Upper lobe of left lung (tissue), 6 donors: Measurements from ENCODE around the gene SMTNL2. TPM values are rescaled to one million over a fixed set of nuclear protein-coding genes. Genes with fewer than 3 reads are reported as not detected.
A peak's percentile ranks its signal among the peaks of the same experiment; 100 is the strongest.

Experiments
- ATAC-seq, 2 donors: fragments of 200-7000 bp; cut with Tn5 transposase; one replicate each; pipeline ENCODE4 v1.9.1; 2022; ENCODE audit warnings: mild to moderate bottlenecking in 2 of 2, moderate library complexity in 2 of 2; ENCODE audit not compliant: low FRiP score in 2 of 2
- DNase-seq, 2 donors: peaks; one replicate each; pipeline ENCODE4 v3.0.0-alpha.2; 2019 to 2020
- H3K27ac ChIP-seq, 4 donors: fragments of 200-600 bp; sonication (generic); one replicate each; pipeline ENCODE4 v1.5.1; 2016 to 2019
- H3K27me3 ChIP-seq, 4 donors: fragments of 200-600 bp; sonication (generic); one replicate each; pipeline ENCODE4 v1.5.1; 2017 to 2019
- H3K36me3 ChIP-seq, 4 donors: fragments of 200-600 bp; sonication (generic); one replicate each; pipeline ENCODE4 v1.5.1; 2016 to 2019
- H3K4me1 ChIP-seq, 4 donors: fragments of 200-600 bp; sonication (generic); one replicate each; pipeline ENCODE4 v1.5.1; 2018 to 2019
- H3K4me3 ChIP-seq, 4 donors: fragments of 200-600 bp; sonication (generic); one replicate each; pipeline ENCODE4 v1.5.1; 2017 to 2019; ENCODE audit warnings: mild to moderate bottlenecking in 2 of 4, moderate library complexity in 1 of 4
- H3K9me3 ChIP-seq, 4 donors: fragments of 200-600 bp; sonication (generic); one replicate each; pipeline ENCODE4 v1.5.1; 2018 to 2019
- EP300 ChIP-seq, 4 donors: sonication (generic); formaldehyde crosslinking; IDR thresholded peaks; one replicate each; pipeline ENCODE4 v1.5.1; 2017; ENCODE audit warnings: antibody characterized with exemption in 4 of 4, control low read depth in 2 of 4
- POLR2A ChIP-seq, 4 donors: fragments of 450-650 bp; IDR thresholded peaks; one replicate each; pipeline ENCODE4 v1.5.1; 2016 to 2017; ENCODE audit warnings: antibody characterized with exemption in 4 of 4, mild to moderate bottlenecking in 2 of 4
- POLR2AphosphoS5 ChIP-seq, 2 donors: sonication (generic); formaldehyde crosslinking; IDR thresholded peaks; one replicate each; pipeline ENCODE4 v1.5.1; 2017; ENCODE audit warnings: antibody characterized with exemption in 2 of 2
- WGBS, 2 donors: methylation state at CpG; one replicate each; pipeline ENCODE4 v1.1.5; 2017 to 2018; 5-methylcytosine and 5-hydroxymethylcytosine counted together
- total RNA-seq, 6 donors: library from RNA; depleted of rRNA in 4 of 6; stranded (reverse); fragments of >200 nt in 4 of 6; gene quantifications; one replicate each; pipeline versions ENCODE4 v1.1.0 to v1.2.1, GENCODE V29; 2016 to 2021
- TF ChIP-seq, protein P1 (sequence below), 6 experiments: fragments of 450-650 bp in 4 of 6; fragments of 200-600 bp in 2 of 6; sonication (generic) in 2 of 6; IDR thresholded peaks; one replicate each; pipeline ENCODE4 v1.5.1; 2016 to 2019; ENCODE audit warnings: antibody characterized with exemption in 6 of 6
- donor health status: DM: no; HTN: no; CAD: no; lungs with moderate emphysema.
- donor health status: DM: no; HTN: yes; CAD: no; lungs with severe emphysema.

Gene SMTNL2
- total RNA-seq, 6 donors from 2014 or later = 0.49 to 7.3 (median 3.6) TPM

DNA sequence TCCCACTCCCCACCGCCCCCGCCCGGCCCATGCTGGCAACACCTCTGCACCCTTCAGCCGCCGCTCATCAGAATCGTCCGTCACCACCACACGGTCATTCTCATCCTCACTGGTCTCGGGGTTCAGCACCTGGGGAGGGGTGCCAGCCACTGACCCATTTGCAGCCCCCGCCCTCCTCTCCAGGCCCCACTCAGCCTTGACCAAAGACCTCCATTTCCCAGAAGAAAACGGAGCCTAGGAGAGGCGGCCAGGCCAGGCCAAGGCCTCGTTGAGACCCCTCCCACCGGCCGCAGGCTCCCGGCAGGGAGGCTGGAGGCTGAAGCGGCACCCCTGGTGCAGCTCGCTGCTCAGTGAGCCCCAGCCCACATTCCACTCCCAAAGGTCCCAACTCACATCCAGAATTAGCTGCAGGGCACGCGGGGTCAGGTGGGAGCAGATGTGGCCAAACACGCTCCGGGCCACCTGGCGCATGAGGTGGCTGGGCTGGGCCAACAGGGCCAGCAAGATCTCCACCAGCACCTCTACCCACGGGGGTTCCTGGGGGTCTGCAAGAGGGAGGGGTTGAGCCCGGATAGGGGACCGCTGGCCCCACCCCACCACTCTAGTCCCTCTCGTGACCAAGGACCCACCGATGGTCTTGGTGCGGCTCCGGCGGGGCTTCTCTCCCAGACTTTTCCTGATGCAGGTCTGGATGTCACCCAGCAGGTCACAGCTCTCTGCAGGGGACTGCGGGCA lies 38.9 kb upstream of the SMTNL2 start:
- peaks cover 20 to 93% (median 80%) of the 10 kb centered on the region in 4 donors for H3K36me3 ChIP-seq

DNA sequence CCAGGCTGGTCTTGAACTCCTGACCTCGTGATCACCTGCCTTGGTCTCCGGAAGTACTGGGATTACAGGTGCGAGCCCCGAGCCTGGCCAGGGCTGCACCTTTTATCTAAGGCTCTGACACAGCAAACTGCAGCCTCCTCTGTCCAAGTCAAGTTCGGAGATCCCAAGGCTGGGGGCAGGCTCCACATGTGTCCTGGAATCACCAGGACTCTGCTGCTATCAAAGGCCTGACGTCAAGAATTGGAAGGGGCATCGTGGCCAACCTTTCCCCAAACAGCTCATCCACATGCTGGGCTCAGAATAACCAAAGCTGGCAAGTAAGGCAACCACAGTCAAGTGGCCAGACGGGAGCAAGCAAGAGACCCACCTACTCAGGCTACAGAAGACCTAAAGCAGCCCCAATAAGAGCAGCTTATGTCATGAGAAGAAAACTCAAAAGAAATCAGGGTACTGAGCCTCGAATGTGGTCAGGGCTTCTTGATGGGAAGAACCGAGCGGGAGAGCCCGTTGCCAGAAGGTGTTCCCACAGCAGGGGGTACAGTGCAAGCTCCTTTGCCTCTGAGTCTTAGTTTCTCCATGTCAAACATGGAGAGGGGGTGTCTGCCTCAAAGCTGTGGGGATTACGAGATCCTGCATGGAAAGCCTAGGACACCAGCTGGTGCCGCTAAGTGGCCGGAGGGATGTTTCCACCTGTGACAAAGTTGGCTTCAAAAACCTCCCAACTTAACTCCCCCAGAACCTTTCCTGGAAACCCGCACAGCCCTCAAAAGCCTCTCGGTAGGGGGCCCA lies 37.0 kb upstream of the SMTNL2 start:
- Histone ChIP-seq H3K4me3 (no peak overlapping the region), H3K4me1 (no peaks in the 10 kb centered on the region), H3K27ac (no peak overlapping the region), H3K27me3 (no peaks in the 10 kb centered on the region), H3K9me3 (no peaks in the 10 kb centered on the region), H3K36me3 (peaks cover 9 to 98% (median 85%) of the 10 kb centered on the region in 4 donors)
- TF ChIP-seq, protein P1, sequence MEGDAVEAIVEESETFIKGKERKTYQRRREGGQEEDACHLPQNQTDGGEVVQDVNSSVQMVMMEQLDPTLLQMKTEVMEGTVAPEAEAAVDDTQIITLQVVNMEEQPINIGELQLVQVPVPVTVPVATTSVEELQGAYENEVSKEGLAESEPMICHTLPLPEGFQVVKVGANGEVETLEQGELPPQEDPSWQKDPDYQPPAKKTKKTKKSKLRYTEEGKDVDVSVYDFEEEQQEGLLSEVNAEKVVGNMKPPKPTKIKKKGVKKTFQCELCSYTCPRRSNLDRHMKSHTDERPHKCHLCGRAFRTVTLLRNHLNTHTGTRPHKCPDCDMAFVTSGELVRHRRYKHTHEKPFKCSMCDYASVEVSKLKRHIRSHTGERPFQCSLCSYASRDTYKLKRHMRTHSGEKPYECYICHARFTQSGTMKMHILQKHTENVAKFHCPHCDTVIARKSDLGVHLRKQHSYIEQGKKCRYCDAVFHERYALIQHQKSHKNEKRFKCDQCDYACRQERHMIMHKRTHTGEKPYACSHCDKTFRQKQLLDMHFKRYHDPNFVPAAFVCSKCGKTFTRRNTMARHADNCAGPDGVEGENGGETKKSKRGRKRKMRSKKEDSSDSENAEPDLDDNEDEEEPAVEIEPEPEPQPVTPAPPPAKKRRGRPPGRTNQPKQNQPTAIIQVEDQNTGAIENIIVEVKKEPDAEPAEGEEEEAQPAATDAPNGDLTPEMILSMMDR (IDR thresholded peaks at IDR 0.05) = no peak
- no peak for TF ChIP-seq POLR2AphosphoS5 (IDR thresholded peaks at IDR 0.05)
- TF ChIP-seq POLR2A (IDR thresholded peaks at IDR 0.05) = no peak
- no peak for TF ChIP-seq EP300 (IDR thresholded peaks at IDR 0.05)
- DNase-seq (no peak), ATAC-seq (no peak)
- WGBS, 2 donors = 91 to 92% methylated on average over 12 to 17 of the region's 17 CpGs

More for the DNA sequence above, 38.9 kb upstream of the SMTNL2 start:
- ATAC-seq = no peak
- 92 to 95% methylated on average over 10 to 25 of the region's 32 CpGs for WGBS, 2 donors
- DNase-seq = peak in 1 of 2 donors; percentile 84
- Histone ChIP-seq H3K9me3 (no peaks in the 10 kb centered on the region), H3K4me3 (no peak overlapping the region), H3K27me3 (no peaks in the 10 kb centered on the region), H3K27ac (no peak overlapping the region), H3K4me1 (peaks cover 15 to 19% (median 17%) of the 10 kb centered on the region in 4 donors)
- TF ChIP-seq, protein P1 (IDR thresholded peaks at IDR 0.05) = no peak
- TF ChIP-seq POLR2AphosphoS5 (IDR thresholded peaks at IDR 0.05) (no peak), EP300 (IDR thresholded peaks at IDR 0.05) (no peak), POLR2A (IDR thresholded peaks at IDR 0.05) (no peak)

DNA sequence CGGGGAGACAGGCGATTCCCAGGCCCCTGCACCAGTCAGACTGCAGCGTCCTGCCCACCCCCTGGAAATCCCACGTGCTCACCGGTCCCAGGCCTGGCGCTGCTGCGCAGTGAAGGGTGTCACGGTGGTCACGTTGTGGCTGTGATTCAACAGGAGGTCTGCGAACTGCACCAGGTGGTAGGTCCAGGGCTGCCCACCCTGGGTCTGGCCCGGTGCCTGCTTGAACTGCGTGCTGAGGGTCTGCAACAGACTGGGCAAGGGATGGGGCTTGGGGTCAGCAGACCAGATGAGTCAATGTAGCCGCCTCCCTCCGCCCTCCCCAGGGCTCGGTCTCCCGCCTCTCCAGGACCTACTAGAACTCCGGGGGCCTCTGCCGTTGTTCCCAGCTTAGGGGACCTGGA lies 36.3 kb upstream of the SMTNL2 start:
- TF ChIP-seq, protein P1 (IDR thresholded peaks at IDR 0.05) = no peak
- no peak for TF ChIP-seq EP300 (IDR thresholded peaks at IDR 0.05)
- no peak for TF ChIP-seq POLR2AphosphoS5 (IDR thresholded peaks at IDR 0.05)
- TF ChIP-seq POLR2A (IDR thresholded peaks at IDR 0.05) = no peak
- H3K36me3 ChIP-seq = peaks cover 9 to 98% (median 88%) of the 10 kb centered on the region in 4 donors

DNA sequence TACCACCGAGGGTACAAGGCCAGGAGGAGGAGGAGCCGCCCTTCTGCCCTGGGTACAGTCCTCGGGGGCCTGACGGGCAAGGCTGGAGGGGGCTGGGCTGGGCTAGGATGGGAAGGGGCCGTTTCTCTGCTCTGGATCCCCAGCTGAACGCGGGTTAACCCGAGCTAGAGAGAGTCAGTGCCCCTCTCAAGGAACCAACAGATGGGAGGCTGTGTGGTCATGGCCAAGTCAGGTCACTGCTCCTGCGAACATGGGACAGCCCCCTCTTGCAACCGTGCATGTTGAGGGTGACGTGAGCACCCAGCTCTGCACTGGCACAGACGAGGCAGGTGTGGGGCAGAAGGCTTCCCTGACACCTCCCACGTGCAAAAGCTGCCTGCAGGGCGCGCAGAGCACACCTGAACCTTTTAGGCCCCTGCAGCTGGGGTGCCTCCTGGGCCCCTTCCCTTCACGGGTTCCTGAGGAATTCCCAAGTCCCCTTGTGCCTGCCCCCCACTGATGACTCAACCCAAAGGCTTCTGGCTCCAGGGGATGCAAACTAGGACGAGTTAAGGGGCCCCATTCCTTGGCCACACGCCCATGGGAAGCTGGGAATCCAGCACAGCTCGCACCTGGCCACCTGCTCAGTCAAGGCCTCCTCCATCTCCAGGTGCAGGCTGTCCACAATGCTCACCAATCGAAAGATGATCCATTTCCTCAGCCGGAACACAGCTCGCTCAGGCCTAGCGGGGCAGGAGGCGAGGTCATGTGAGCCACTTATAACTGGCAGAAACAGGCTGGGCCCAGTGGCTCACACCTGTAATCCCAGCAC lies 35.4 kb upstream of the SMTNL2 start:
- Histone ChIP-seq H3K27ac (no peak overlapping the region), H3K9me3 (no peaks in the 10 kb centered on the region), H3K36me3 (peaks cover 9 to 95% (median 83%) of the 10 kb centered on the region in 4 donors), H3K27me3 (no peaks in the 10 kb centered on the region), H3K4me1 (peaks cover under 1 to 7% (median 4%) of the 10 kb centered on the region in 4 donors), H3K4me3 (no peak overlapping the region)
- WGBS, 2 donors = 86 to 89% methylated on average over 11 to 24 of the region's 24 CpGs
- TF ChIP-seq POLR2A (IDR thresholded peaks at IDR 0.05) (no peak), POLR2AphosphoS5 (IDR thresholded peaks at IDR 0.05) (no peak), EP300 (IDR thresholded peaks at IDR 0.05) (no peak)
- TF ChIP-seq, protein P1 (IDR thresholded peaks at IDR 0.05) = no peak
- DNase-seq (no peak), ATAC-seq (no peak)

More for the DNA sequence above, 36.3 kb upstream of the SMTNL2 start:
- Histone ChIP-seq H3K27ac (no peak overlapping the region), H3K4me1 (no peaks in the 10 kb centered on the region), H3K4me3 (no peak overlapping the region), H3K27me3 (no peaks in the 10 kb centered on the region), H3K9me3 (no peaks in the 10 kb centered on the region)
- no peak for ATAC-seq
- 94 to 95% methylated on average over 15 to 16 of the region's 18 CpGs for WGBS, 2 donors
- DNase-seq = peak in 1 of 2 donors; percentile 76
